SKM-1 (cell line): ENCODE data around the gene INPPL1.
"Not testable (repeated sequence)": the region's sequence is repeated elsewhere in the genome, so short reads cannot be mapped to it uniquely, and the experiment has no call there.

ENCODE experiments used
- DNase-seq: peaks from one replicate; lab custom pipeline; 2025; ENCODE audit not compliant: unreplicated experiment; lab: John Stamatoyannopoulos, UW

Gene INPPL1

DNA sequence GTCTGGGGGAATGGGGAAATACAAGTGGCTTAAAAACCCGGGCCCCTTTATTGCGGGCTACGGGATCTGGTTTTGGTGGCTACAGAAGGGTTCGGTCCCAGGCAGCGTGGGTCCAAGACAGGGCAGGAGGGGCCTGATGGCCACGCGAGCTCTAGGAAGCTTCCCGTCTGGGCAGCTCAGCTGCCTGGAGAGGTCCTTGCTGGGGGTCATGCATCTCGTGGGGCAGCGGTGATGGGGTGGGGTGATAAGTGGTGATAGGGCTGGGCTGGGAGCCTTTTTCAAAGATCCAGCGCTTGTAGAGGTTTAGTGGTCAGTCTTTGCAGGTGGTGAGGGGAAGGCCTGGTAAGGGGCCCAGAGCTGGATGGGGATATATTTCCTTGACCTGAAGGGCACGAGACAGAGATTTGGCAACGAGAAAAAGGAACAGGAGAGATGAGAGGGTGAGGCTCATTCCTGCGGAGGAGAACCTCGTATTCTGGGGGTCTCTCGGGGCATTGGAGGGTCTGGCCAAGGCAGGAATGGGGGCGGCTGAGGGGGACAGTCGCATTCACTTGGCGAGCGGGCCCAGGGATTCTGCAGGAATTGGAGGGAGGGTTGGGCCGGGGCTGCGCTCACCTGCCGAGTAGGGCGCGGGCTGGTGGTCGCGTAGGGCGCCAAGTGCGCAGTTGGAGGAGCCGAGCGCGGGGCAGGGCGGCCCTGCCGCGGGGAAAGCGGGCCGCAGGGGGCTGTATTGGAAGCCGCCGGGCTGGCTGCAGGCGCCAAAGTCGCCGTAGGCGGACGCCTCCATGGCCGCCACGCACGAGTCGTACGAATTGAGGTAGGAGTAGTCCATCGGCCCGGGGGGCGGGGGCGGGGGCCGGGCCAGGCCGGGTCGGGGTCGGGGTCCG lies 18.8 kb downstream of the INPPL1 start:
- DNase-seq = no peak

DNA sequence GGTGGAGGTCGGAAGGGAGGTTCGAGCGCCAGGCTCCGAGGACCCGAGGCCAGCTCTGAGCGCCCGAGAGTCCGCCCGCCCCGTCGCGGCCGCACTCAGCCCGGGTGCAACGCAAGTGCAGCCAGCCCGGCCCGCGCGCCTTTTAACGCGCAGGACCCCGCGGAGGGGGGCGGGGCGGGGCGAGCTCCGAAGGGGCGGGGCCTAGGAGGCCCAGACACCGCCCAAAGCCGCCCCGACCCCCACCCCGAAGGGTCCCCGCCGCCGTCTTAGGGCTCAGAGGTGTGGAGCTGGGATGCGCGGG lies 19.4 kb downstream of the INPPL1 start, which contains the start of gene PHOX2A:
TSS of gene PHOX2A (minus strand) at position 117 of the 301 bp plus-strand sequence. CDS start 172 bp downstream, outside the sequence.
- DNase-seq = no peak

DNA sequence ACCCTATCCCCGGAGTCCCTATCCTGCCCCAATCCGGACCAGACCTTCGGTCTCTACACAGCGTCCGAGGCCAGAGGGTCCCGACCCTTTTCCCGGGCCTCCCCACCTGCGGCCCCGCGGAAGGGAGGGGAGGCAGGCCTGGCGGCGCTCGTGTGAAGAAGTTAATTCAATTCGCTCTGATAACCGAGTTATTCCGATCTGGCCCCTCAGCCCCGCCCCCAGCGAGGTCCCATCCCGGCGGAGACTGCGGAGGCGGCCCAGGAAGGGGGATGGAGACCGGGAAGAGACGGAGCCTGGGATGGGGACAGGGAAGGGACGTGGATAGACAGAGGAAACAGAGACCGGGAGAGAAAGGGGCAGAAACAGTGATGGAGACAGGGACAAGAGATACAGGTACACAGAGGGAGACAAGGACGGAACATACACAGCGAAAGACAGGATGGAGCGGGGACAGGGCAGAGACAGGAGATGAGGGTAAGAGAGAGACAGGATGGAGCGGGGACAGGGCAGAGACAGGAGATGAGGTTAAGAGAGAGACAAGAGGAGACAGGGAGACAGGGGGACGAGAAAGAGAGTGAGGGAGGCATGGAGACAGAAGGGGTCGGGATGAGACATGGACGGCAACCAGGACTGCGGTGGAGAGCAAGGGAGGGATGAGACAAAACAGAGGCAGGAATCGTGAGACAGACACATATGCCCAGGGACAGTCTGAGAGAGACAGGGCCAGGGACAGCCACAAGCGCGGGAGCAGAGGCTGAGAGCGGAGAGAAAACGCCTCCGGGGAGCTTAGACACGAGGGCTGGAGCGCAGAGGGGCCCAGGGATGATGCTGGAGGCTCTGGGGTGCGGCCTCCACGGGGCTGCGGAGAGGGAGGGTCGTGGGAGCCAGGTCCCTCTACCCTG lies 20.0 kb downstream of the INPPL1 start:
- no peak for DNase-seq

DNA sequence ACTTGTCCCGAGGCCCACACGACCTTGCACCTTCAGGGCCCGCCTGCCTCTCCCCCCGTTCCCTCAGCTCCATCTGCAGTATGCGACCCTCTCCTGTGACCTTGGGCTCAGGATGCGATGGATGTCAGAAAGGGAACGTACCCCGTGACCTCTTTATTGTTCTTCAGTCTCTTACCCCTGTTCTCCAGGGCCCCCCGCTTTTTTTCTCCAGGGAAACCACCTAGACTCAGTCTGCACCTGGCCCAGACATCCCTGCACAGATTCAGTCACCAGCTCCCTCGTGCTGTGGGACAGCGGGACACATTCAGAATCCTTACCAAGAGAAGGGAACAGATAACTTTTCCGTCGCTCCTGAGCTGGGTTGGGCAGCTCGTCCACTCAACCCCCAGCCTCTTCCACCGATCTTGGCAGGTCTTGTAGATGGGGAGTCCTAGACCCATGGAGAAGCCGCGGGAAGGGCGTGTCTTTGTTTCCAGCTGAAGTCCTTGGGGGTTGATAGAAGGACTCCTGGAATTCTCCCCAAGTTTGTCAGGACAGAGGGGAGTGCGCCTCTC lies 20.8 kb downstream of the INPPL1 start:
- DNase-seq = no peak

DNA sequence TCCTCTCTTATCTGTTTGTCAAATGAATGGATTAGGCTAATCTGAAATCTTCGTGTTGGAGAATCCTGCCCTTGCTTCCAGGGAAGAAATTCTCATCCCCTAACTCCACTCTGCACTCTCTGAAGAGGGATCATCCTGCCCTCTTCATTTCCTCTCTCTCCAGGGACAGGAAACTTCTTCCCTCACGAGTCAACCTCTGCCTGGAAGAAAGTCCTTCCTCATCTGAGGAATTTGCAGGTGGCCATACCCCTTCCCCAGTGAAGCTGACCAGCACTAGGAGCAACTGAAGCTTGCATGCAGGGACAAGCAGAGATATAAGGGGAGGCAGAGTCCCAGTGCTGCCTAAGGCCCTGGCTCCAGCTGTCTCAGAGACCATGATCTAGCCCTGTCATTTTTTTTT lies 23.0 kb downstream of the INPPL1 start:
- DNase-seq = no peak

DNA sequence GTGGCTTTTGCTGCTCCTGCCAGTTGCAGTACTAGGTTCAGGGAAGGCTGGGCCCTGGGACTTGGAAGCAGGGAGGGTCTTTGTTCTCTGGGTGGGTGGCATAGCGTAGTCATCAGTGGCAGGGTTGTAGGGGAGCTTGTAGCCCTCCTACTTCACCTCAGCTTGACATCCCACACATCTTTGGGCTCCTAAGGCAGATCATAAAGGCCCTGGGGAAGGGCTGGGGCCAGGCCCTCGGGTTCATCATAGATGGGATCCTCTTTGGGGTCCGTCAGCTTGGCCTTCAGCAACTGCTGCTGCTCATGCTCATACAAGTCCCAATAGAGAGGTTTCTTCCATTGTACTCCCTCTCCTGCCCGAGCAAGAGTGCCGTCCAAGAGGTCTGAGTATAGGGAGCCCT lies 25.4 kb downstream of the INPPL1 start:
- no peak for DNase-seq

DNA sequence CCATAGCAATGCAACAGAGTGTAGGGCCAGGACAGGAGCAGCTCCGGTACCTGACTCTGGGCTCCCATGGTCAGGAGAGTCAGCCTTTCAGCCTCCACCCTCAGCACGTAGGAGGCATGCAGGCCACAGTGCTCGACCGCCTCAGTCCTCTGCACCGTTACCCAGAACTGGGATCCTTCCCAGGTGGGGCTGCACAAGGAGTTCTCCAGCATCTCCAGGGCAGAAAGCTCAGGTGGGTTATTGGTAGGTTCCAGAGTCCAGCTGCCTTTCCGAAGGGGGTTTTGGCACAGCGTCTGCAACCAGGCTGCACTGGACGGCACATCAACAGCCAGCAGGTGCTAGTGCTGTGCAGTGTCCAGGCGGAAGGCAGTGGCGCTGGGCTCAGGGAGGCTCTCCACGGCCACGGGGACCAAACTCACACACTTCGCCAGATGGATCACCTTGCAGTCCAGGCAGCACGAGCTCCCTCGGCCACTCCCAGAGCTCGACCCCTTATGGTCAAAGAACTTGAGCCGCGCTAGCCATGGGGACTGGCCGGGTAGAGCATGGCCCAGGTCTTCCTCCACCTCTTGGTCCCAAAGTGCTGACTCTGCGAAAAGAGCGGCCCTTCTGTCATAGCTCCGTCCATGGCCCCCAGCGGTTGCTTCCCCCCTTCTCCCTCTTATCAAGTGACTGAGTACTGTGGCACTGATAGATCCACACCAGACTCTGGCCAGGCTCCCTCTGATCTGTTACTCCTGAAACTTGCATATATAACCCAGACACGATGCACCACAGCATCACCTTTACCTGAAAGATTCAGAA lies 26.3 kb downstream of the INPPL1 start:
- DNase-seq = no peak

DNA sequence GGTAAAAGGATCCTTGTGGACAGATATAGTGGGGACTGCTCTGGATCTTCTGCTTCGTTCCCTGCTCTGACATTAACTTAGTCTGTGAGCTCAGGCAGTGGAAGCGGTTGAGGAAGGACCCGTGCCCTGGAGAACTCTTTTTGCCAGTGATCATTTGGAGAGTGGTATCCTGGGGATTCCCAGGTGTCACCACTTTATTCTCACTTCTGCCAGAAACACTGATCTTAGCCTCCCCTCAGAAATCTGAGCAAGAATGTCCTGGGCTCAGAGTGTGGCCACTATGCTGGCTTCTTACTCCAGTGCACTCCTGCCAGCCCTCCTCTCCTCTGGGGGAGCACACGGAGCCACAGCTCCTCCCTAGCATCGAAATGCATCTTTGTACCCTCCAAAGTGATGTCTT lies 27.0 kb downstream of the INPPL1 start:
- DNase-seq = no peak

DNA sequence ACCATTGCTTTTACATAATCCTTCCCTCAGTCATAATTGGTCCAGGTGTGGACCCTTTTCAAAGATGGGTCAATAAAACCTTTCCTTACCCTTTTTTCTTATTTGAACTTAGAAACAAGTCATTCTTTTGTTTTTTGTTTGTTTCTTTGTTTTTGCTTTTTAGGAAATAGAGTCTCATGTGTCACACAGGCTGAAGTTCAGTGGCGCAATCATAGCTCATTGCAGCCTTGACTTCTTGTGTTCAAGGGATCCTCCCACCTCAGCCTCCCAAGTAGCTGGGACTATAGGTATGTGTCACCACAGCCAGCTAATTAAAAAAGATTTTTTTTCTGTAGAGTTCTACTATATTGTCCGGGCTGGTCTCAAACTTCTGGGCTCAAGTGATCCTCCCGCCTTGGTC lies 28.8 kb downstream of the INPPL1 start:
- no peak for DNase-seq

DNA sequence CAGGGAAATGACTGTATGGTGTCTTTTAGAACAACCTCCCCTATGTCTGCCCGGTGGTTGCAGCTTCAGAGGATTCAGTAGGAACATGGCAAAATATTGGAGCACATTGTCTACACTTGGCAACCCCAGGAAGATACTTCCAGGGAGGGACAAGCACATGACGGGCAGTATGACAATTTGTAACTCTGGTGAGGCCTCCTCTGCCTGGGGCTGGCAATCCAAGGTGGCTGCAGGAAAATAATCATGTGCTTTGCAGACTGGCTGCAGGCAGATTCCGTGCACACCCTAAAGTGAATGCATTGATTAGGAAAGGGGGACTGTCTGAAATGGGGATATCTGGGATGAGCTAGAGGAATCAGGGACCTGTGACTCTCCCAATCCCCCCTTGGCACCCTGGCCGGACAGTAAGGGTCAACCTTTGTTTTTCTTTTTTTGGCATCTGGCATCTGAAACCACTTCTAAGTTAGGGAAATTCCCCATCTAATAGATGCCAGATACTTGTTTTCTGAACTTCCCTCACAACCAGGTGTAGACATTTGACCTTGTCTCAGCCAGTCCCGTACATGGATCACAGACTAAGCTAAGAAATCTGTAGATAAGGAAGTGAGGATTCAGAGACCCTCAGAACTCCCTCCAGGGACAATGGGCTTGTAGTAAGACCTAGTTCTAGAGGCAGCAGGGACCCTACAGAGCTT lies 29.9 kb downstream of the INPPL1 start:
- DNase-seq = no peak

DNA sequence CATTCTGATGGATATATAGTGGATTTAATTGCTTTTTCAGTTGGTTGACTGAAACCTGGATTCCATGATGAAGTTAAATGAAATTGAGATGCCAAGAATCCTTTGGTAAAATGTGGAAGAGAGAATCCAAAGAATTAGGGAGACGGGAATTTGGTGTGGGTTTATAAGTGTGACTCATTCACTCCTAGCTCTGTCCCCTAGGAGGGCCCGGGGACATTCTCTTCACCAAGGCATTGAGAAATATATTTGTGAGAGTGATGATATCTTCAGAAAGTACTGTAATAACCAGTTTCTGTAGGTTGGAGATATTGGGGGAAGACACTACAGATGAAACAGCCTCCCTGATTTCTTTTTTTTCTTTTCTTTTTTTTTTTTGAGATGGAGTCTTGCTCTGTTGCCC lies 33.0 kb downstream of the INPPL1 start:
- DNase-seq = no peak

DNA sequence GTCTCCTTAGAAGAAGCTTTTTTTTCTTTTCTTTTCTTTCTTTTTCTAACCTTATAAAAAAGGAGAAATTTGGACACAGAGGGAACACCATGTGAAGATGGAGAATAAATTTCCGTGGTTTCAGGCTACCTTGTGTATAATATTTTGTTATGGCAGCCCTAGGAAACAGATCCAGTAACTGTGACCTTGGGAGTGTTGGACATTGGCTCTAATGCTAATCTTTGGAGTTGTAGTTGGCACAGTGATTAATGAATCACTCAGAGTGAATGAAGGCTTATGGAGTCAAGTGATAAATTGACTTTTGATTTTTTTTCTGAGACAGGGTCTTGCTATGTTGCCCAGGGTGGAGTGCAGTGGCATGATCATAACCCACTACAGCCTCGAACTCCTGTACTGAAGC lies 34.9 kb downstream of the INPPL1 start:
- no peak for DNase-seq

DNA sequence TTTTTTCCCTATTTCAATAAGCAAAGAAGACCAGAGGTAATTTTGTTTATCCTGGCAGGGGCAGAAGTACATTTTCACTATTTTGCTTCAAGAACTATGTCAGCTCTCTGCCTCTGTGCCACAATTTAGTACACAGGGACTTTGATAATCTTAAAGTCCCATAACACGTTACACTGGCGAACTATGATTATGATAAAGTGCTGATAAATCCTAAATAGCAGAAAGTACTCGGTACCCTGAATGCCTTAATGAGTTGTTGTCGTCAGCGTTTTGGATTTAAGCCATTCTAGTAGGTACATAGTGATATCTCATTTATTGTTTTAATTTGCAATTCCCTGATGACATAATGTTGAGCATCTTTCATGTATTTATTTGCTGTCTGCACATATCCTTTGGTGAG lies 36.0 kb downstream of the INPPL1 start:
- DNase-seq = no peak

DNA sequence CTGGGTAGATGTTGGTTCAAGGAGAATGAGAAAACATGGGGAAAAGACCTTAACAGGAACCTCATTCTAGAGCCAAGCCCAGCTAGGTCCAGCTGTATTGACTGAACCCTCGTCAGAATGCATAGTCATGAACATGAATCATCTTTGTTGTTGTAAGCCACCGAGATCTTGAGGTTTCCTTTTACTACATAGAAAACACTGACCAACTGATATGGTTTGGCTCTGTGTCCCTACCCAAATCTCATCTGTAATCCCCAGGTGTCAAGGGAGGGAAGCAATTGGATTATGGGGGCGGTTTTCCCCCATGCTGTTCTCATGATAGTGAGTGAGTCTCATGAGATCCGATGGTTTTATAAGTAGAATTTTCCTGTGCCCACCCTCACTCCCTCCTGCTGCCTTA lies 38.8 kb downstream of the INPPL1 start:
- DNase-seq = no peak

DNA sequence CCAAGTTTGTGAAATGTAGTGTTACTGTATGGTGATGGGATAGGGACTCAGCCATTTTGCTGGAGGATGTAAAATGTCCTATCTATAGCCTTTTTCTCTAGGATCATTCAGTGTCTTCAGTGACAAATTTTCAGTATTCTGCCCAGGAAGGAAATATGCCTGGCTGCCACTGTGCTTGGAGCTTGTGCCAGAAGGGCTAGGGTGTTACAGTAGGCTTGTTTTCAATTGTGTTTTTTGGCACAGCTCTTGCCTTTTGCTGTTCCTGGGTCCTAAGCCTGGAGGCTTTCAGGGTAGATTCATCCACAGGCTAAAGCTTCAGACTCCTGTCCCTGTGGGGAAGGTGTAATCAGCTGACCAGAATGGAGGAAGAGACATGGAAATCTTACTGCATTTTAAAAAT lies 41.4 kb downstream of the INPPL1 start:
- no peak for DNase-seq

DNA sequence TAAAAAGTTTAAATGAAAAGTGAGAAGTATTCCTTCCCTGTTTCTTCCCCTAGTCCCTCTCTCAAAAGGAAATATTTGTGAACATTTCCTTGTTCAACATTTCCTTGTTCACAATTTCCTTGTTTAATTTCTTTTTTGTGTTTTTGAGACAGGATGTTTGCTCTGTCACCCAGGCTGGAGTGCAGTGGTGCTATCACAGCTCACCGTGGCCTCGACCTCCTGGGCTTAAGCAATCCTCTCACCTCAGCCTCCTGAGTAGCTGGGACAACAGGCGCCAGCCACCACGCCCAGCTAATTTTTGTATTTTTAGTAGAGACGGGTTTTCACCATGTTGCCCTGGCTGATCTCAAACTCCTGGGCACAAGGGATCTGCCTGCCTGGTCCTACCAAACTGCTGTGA lies 42.4 kb downstream of the INPPL1 start:
- DNase-seq = not testable (repeated sequence)

DNA sequence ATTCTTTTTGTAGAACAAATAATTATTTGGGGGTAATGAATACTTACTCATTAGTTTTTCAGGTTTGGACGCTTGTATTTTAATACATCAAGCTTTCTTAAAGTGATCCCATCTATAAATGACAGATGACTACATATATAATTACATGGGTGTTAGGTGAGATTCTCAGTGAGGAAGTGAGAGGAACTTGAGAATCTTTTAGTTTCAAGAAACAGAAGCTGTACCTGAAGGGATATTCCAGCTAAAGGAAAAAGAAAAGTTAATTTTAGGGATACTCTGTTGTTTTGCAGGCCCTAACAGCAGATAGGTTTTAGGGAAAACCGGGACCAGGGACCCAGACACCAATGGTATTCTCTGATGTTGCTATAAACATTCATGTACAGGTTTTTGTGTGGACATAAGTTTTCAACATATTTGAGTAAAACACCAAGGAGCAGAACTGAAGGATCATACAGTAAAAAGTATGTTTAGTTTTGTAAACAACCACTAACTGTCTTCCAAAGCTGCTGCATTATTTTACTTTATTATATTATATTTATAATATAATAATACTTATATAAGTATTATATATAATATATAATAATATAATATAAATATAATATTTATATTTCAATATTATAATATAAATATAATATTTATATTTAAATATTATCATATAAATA lies 43.5 kb downstream of the INPPL1 start:
- no peak for DNase-seq

DNA sequence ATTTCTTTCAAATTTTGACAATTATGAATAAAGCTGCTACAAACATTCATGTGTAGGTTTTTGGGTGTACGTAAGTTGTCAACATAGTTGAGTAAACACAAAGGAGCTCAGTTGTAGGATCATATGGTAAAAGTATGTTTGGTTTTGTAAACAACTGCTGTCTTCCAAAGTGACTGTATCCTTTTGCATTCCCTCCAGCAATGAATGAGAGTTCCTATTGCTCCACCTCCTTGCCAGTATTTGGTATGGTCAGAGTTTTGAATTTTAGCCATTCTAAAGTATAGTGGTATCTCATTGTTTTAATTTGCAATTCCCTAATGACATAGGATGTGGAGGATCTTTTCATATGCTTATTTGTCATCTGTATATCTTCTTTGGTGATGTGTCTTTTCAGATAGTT lies 47.4 kb downstream of the INPPL1 start:
- DNase-seq = no peak

DNA sequence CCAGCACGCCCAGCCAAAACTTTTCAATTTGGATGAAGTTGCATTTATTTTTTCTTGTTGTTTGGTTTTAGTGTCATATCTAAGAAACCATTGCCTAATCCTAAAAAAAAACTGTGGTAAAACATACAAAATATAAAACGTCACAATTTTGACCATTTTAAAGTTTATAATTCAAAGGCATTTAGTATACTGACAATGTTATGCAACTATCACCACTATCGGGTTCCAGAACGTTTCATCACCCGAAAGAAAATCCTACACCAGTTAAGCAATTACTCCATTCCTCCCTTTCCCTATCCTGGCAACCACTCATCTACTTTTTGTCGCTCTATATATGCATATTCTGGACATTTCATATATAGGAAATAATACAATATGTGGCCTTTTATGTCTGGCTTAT lies 49.9 kb downstream of the INPPL1 start:
- no peak for DNase-seq

DNA sequence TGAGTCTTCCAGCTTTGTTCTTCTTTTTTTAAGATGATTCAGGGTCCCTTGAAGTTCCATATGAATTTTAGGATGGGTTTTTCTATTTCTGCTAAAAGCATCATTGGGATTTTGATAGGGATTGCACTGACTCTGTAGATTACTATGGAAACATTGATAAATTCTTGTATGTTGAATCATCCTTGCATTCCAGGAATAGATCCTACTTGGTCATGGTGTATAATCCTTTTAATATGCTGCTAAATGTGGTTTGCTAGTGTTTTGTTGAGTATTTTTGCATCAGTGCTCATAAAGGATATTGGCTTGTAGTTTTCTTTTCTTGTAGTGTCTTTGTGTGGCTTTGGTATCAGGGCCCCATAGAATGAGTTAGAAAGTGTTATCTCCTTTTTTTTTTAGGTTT lies 54.3 kb downstream of the INPPL1 start:
- no peak for DNase-seq
